OCI-M2 (cell line): Measurements from ENCODE around the gene HM13.
"Not testable (repeated sequence)": the region's sequence is repeated elsewhere in the genome, so short reads cannot be mapped to it uniquely, and the experiment has no call there.

Experiments
- DNase-seq: peaks from one replicate; lab custom pipeline; 2025; ENCODE audit not compliant: unreplicated experiment; lab: John Stamatoyannopoulos, UW

The HM13 gene

GRCh38 chr20:31581391-31581790 lies 67.1 kb downstream of the HM13 start:
- no peak for DNase-seq

GRCh38 chr20:31587545-31588389 lies 73.5 kb downstream of the HM13 start:
- DNase-seq = no peak

- no peak for DNase-seq
These were observed 76.5 kb downstream of the HM13 start for GRCh38 chr20:31590717-31591225.

- DNase-seq = no peak
These were observed 79.2 kb downstream of the HM13 start for GRCh38 chr20:31593221-31594001.

- DNase-seq = no peak
These were observed 79.8 kb downstream of the HM13 start for GRCh38 chr20:31594002-31594557.

- DNase-seq = no peak
These were observed 80.5 kb downstream of the HM13 start for GRCh38 chr20:31594558-31595379.

GRCh38 chr20:31595380-31595653 lies 81.1 kb downstream of the HM13 start:
- DNase-seq = no peak

GRCh38 chr20:31595654-31596411 lies 81.6 kb downstream of the HM13 start:
- no peak for DNase-seq

GRCh38 chr20:31596412-31596715 lies 82.1 kb downstream of the HM13 start:
- not testable (repeated sequence) for DNase-seq

GRCh38 chr20:31596831-31597480 lies 82.7 kb downstream of the HM13 start:
- no peak for DNase-seq

- no peak for DNase-seq
These were observed 83.2 kb downstream of the HM13 start for GRCh38 chr20:31597481-31597855.

- DNase-seq = no peak
These were observed 88.2 kb downstream of the HM13 start for GRCh38 chr20:31602431-31602778.

- DNase-seq = no peak
These were observed 88.7 kb downstream of the HM13 start for GRCh38 chr20:31602779-31603441.

- peak; percentile 35 for DNase-seq
These were observed 89.8 kb downstream of the HM13 start for GRCh38 chr20:31603822-31604566.

- no peak for DNase-seq
These were observed 90.4 kb downstream of the HM13 start for GRCh38 chr20:31604567-31605030.

GRCh38 chr20:31605031-31605901 lies 91.0 kb downstream of the HM13 start, which contains the start of gene ID1:
TSS of gene ID1 (plus strand) at chr20:31605289. CDS start at chr20:31605388, 99 bp downstream.
- peak; percentile 80 for DNase-seq

GRCh38 chr20:31605902-31606803 lies 91.9 kb downstream of the HM13 start:
- DNase-seq = no peak
